Measurements from ENCODE around the gene CHAF1B.

DNA sequence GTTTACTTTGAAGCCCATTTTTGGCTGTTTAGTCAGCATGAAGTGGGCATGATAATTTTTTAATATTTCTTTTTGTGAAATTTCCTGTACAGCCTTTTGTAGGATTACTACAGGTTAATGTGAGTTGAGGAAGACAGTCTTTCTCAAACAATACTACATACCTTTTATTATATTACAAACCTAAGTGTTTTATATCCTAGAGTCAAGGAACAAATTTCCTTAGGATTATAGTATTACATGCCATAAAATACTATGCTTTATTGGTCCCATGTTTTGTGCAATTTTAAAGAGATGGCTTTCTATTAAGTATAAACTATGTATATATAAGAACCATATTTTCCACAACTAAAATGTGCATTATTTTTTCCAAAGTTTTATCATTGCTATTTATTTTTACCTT is 9.2 kb upstream of the CHAF1B start:
- TF ChIP-seq, protein P1, sequence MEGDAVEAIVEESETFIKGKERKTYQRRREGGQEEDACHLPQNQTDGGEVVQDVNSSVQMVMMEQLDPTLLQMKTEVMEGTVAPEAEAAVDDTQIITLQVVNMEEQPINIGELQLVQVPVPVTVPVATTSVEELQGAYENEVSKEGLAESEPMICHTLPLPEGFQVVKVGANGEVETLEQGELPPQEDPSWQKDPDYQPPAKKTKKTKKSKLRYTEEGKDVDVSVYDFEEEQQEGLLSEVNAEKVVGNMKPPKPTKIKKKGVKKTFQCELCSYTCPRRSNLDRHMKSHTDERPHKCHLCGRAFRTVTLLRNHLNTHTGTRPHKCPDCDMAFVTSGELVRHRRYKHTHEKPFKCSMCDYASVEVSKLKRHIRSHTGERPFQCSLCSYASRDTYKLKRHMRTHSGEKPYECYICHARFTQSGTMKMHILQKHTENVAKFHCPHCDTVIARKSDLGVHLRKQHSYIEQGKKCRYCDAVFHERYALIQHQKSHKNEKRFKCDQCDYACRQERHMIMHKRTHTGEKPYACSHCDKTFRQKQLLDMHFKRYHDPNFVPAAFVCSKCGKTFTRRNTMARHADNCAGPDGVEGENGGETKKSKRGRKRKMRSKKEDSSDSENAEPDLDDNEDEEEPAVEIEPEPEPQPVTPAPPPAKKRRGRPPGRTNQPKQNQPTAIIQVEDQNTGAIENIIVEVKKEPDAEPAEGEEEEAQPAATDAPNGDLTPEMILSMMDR (IDR thresholded peaks at IDR 0.05): no peak
- TF ChIP-seq POLR2A (IDR thresholded peaks at IDR 0.05): no peak

All from prostate gland (tissue), 2 donors.